ENCODE measurements around the gene GLYATL1B. TPM values are rescaled to one million over a fixed set of nuclear protein-coding genes. Genes with fewer than 3 reads are reported as not detected.

Gene GLYATL1B
- total and polyA plus RNA-seq, 11 donors: not detected

GRCh38 chr11:59141191-59141590, 55.1 kb downstream of the GLYATL1B start:
- no peak for DNase-seq
- peaks cover 0 to 46% (median 19%) of the 10 kb centered on the region in 12 donors for H3K4me1 ChIP-seq
- intact Hi-C loops (cut with DNase I): loop anchor here in 2 of 10 donors (5.0 to 10.0 kb wide), 2 partner anchors 524 to 564 kb away; partner anchors contain the start of genes LPXN (in 1 of the 2), PATL1 (in 1 of the 2) and ZFP91 (in 1 of the 2)
- H3K4me3 ChIP-seq: peak overlapping the region in 1 of 12 donors; percentile 90
- no peaks in the 10 kb centered on the region for H3K9me3 ChIP-seq
- H3K27me3 ChIP-seq: no peaks in the 10 kb centered on the region
- no peak for TF ChIP-seq POLR2A (IDR thresholded peaks at IDR 0.05)
- TF ChIP-seq, protein P1, sequence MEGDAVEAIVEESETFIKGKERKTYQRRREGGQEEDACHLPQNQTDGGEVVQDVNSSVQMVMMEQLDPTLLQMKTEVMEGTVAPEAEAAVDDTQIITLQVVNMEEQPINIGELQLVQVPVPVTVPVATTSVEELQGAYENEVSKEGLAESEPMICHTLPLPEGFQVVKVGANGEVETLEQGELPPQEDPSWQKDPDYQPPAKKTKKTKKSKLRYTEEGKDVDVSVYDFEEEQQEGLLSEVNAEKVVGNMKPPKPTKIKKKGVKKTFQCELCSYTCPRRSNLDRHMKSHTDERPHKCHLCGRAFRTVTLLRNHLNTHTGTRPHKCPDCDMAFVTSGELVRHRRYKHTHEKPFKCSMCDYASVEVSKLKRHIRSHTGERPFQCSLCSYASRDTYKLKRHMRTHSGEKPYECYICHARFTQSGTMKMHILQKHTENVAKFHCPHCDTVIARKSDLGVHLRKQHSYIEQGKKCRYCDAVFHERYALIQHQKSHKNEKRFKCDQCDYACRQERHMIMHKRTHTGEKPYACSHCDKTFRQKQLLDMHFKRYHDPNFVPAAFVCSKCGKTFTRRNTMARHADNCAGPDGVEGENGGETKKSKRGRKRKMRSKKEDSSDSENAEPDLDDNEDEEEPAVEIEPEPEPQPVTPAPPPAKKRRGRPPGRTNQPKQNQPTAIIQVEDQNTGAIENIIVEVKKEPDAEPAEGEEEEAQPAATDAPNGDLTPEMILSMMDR (IDR thresholded peaks at IDR 0.05): no peak
- H3K27ac ChIP-seq: no peak overlapping the region
- no peak for ATAC-seq
- WGBS, 4 donors: 88 to 93% (median 93%) methylated on average over 4 of the region's 4 CpGs
- H3K36me3 ChIP-seq: peaks cover 0 to 15% (median 1%) of the 10 kb centered on the region in 9 donors

GRCh38 chr11:59141673-59142460, 55.8 kb downstream of the GLYATL1B start:
- ATAC-seq (no peak), DNase-seq (no peak)
- no peaks in the 10 kb centered on the region for H3K9me3 ChIP-seq
- intact Hi-C loops (cut with DNase I): loop anchor here in 2 of 10 donors (5.0 to 10.0 kb wide), 2 partner anchors 523 to 565 kb away; partner anchors contain the start of genes LPXN (in 1 of the 2), PATL1 (in 1 of the 2) and ZFP91 (in 1 of the 2)
- WGBS, 4 donors: 7 to 11% (median 8%) methylated on average over 3 of the region's 3 CpGs
- peak overlapping the region; percentile 45 to 90 (median 76) for H3K4me3 ChIP-seq
- peaks cover 0 to 16% (median 5%) of the 10 kb centered on the region in 9 donors for H3K36me3 ChIP-seq
- TF ChIP-seq, protein P1 (IDR thresholded peaks at IDR 0.05): no peak
- TF ChIP-seq POLR2A (IDR thresholded peaks at IDR 0.05): no peak
- no peaks in the 10 kb centered on the region for H3K27me3 ChIP-seq
- H3K4me1 ChIP-seq: peaks cover 0 to 52% (median 19%) of the 10 kb centered on the region in 12 donors
- H3K27ac ChIP-seq: peak overlapping the region in 11 of 12 donors; percentile 78 to 97 (median 89)

DNA sequence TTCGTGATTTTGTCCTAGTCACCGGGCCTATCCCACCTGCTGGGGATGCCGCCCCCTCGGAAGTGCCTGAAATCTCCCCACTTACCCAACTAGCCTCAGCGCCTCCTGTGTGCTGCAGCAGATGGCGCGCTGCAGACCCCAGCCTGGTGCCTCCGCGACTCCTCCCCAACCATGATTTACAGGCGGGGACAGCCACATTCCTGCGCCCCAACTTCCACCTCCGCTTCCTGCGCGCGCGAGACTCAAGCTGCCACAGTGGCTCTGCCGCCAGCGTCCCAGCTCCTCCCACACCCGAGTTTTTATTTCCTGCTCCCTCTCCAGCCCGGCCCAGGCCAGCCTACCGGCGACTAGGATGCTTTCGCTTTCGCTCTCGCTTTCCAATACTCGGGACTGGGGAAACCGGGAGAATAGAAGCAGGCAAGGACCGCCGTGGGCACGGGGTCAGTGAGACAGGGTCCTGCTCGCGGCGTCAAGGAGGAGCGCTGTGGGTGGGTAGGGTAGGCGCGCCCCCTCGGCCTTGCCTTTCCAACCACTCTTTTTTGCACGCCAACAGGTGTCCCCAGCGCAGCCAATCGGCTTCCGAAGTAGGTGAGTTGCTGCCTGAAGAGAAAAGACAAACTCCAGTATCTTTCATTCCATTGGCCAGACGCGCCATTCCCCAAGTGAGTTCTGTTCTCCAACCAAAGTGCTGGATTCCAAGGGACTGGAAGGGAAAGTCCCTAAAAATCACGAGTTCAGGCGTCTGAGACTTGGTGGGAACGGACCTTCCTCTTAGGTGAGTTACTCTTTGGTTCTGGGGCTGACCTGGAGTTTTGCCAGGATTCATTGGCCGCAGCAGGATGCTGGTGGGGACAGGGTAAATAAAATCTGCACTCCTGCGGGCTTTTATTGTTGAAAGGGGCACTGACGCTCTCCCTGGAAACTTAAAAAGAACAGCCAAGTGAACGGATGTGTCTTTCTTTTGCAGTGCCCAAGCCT, 56.7 kb downstream of the GLYATL1B start, which contains the start of gene FAM111A:
Gene FAM111A (plus strand): TSS at position 327 of the 978 bp plus-strand sequence. CDS start 6,017 bp downstream, outside the sequence.
- WGBS, 4 donors: 0 to 2% (median 1%) methylated on average over 49 to 50 of the region's 50 CpGs
- H3K36me3 ChIP-seq: peaks cover 0 to 22% (median 5%) of the 10 kb centered on the region in 9 donors
- H3K4me1 ChIP-seq: peaks cover 0 to 54% (median 19%) of the 10 kb centered on the region in 12 donors
- H3K27ac ChIP-seq: peak within 1 kb of the TSS; percentile 54 to 97 (median 88)
- intact Hi-C loops (cut with DNase I): loop anchor here in 2 of 10 donors (5.0 to 10.0 kb wide), 2 partner anchors 522 to 566 kb away; partner anchors contain the start of genes LPXN (in 1 of the 2), PATL1 (in 1 of the 2) and ZFP91 (in 1 of the 2)
- peak in 1 of 2 donors; percentile 45 for TF ChIP-seq POLR2A (IDR thresholded peaks at IDR 0.05)
- TF ChIP-seq, protein P1 (IDR thresholded peaks at IDR 0.05): peak in 9 of 12 donors; percentile 5 to 48 (median 26)
- ATAC-seq (peak; percentile 91 to 97 (median 96)), DNase-seq (peak; percentile 88 to 92 (median 90))
- peak within 1 kb of the TSS; percentile 45 to 90 (median 76) for H3K4me3 ChIP-seq
- H3K9me3 ChIP-seq: no peaks in the 10 kb centered on the region
- H3K27me3 ChIP-seq: no peaks in the 10 kb centered on the region

All from heart left ventricle (tissue), 16 donors.